GM18868 (cell line): ENCODE data around the gene PDZD7.

Experiments
- ATAC-seq: cut with Tn5 transposase; IDR thresholded peaks from one replicate; pipeline ENCODE4 v1.9.1; 2021; ENCODE audit warnings: mild to moderate bottlenecking, moderate library complexity; ENCODE audit not compliant: unreplicated experiment

Gene PDZD7

GRCh38 chr10:101031128-101031795 is at the start of gene PDZD7, which contains the start of gene SFXN3:
Gene PDZD7, minus strand, starts transcription at chr10:101031129. Its CDS starts 910 bp downstream, at chr10:101030219.
Gene SFXN3, plus strand, starts transcription at chr10:101031234. Its CDS starts 3,461 bp downstream, at chr10:101034695.
- ATAC-seq: peak; percentile 93

DNA sequence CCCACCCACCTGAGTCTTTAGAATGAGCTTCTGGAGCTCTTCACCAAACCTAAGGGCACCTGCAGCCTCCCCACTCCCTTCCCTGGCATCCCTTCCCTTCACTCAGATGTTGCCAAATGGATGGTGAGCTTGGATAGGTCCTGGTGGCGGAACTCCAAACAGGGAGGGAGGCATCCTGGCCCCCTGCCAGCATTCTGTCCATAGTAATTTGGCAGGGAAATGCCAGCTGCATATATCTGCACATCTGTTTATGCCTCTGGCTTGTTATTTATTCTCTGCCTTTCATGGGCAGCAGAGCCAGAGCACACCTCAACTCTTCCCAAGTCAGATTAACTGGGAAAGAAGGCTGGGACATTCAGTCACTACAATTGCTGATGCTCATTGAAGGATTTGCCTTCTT is 48.9 kb upstream of the PDZD7 start:
- no peak for ATAC-seq

GRCh38 chr10:101076630-101077029 is 45.7 kb upstream of the PDZD7 start:
- ATAC-seq: no peak

DNA sequence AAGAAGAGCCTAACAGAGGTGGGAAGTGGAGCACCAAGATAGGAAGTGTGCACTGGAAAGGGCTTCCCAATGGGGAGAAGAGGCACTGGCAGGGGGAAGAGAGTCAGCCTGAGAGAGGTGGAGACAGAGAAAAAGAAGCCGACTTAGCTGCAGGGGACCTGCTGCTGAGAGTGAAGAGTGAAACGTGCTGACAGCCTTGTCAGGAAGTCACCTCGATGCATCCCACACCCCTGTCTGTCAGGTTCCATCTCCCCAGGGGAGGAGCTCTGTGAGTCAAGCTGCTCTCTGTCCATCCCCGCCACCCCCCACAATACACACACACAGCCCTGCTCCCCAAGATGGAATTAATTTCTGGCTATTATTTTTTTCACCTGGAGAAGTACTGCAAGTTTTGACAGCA is 44.8 kb upstream of the PDZD7 start:
- ATAC-seq: no peak

DNA sequence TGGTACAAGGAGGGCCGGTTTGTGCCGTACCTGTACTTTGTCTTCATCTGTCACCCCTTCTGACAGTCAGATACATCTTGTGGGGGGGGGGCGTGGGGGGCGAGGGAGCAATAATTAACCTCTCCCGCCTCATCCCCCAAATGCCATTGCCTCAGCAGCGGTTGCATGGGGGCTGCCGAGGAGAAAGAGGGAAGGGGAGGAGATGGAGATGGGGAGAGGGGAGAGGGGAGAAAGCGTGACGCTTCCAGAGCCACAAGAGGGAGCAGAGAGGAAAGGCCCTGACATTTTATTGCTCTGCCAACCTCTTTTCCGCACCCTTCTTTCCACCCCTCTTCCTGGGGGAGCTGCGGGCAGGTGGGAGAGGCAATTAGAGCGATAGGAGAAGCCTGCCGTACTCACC is 42.7 kb upstream of the PDZD7 start:
- no peak for ATAC-seq

DNA sequence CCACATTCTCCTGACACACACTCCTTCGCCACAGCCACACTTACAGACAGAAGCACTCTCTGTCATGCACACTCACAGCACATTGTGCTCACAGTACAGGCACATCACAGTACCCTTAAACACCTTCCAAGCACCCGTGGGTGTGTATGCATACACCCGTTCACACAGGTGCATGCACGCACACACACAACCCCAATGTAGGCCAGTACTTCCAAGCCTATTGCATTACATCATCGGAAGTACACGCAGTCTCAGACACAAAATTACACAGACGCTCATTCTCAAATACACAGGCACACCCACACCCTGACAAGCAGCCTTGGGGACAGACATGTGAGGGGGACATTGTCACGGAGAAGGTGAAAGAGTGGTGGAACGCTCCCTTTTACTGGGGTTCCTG is 42.0 kb upstream of the PDZD7 start:
- ATAC-seq: no peak

DNA sequence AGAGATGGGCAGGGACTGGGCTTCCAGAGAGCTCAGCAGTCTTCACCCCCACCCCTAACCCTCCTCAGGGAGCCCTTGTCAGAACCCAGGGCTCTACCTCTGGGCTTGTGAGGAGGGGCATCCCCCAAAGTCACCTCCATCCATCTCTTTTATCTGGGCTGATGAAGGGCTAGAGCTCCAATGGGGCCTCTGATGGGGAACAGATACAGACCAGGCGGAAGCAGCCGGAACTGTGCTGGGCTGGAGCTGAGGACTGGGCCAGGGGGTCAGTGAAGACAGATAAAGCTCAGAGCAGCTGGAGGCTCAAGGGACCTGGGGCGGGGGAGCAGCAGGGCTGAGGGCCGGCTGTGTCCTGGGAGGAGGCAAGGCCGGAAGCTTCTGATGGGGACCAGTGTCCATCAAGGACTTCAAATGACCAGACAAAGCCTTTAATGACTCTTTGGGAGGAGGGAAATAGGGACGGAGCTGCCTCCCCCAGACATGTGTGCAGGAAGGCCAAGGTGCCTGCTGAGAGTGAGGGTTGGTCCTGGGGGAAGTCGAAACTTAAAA is 41.0 kb upstream of the PDZD7 start:
- ATAC-seq: no peak

DNA sequence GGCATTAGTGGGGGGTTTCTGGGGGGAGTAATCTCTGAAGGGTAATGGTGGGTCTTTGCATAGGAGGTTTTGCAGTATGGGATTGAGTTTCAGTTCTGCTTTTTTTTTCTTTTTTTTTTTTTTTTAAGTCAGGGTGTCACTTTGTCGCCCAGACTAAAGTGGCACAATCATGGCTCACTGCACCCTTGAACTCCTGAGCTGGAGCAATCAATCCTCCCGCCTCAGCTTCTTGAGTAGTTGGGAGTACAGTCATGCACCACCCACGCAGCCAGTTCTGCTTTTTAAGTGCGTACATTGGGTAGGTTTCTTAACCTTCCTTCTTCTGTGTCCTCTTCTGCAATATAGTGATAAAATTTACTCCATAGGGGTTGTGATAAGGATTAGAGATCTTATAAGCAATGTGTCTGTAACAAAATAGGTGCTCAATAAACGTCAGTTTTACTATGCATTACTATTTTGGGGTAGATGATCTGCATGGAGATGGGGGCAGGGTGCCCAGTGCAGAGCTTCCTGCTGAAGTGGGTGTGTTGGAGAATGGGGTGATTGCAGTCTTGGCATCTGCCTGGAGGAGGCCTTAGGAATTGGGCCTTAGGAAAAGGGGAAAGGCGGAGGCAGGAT is 40.4 kb upstream of the PDZD7 start:
- ATAC-seq: no peak

DNA sequence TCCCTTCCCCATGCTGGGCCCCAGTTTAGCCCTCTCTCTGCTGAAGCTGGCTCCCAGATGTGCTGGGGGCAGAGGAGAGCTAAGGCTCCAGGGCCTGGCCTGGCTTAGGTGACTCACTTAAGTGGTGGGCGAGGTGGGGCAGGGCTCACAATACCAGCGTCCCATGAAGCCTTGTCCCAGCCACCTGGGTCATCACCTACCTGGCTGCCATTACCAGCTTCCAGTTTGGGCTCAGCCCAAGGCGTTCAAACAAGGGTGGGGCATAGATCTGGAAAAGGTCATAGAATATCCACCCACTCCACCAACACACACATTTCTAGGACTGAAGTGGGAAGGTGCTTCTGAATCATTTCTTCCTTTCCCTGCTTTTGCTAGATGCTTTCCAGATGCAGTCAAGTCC is 39.2 kb upstream of the PDZD7 start:
- ATAC-seq: no peak

DNA sequence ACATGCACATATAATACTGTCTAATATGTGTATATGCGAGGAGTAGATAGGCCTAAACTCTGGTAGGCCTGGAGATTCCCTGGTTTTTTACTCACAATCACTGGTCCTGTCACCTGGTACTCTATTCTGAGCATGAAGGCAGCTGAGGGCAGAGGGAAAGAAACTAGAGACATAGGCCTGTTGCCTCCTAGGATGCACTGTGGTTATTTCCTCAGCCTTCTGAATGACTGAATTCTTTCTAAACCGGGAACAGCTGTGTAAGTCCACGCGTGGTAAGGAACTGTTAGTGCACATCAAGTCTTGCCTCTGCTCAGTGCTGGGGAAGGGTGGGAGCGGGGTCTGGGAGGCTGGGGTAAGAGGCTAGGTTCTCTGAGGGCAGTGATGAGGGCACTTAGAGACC is 38.5 kb upstream of the PDZD7 start:
- no peak for ATAC-seq

DNA sequence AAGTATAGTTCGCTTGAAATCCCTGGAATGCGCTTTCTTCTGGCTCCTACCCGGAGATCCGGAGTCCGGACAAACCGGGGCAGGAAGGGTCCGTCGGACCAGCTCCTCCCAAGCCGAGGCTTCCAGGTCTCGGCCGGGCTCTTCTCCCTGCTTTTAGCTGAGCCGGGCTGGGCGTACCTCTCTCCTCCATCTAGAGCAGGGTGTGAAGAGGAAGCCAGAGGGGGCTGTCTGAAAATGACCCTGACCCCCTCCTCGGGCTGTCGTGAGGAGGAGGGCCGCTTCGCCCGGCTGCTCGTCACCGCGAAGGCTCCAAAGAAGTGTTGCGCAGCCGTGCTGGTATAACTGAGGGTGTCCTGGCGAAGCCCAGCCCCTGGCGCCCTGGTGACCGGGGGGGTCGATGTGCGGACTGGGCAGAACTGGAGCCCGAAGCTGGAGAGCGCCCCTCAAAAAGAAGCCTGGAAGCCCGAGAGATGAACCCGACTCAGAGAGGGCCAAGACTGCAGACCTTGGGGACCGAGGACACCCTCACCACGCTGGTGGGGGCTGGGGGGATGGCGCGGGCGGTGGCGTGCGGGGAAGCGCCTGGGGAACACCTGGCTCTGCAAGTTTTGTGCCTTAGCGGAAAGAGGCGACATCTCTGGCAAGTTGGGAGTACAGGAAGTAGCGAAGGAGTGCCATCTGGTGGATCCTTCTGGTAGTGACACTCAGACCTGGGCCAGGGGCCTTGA is 36.6 kb upstream of the PDZD7 start:
- ATAC-seq: peak; percentile 49

DNA sequence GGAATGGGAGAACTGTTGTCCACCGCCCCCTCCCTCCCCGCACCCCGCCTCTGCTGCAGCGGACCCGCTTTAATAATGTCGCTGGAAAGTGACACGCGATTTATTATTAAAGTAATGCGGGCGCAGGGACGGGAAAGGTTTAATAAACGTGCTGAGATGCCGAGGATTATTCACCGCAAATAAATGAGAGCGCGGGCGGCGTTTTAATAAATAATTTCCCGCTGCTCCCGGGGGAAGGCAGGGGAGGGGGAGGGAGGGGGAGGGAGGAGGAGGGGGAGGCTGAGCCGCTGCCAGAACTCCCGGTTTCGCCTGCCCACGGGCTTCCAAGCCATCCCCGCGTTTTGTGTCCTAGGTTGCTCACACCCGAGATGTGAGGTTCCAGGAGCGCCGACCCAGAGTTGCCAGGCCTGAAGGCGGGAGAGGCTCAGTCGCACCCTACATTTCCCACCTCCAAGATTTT is 36.0 kb upstream of the PDZD7 start:
- no peak for ATAC-seq

DNA sequence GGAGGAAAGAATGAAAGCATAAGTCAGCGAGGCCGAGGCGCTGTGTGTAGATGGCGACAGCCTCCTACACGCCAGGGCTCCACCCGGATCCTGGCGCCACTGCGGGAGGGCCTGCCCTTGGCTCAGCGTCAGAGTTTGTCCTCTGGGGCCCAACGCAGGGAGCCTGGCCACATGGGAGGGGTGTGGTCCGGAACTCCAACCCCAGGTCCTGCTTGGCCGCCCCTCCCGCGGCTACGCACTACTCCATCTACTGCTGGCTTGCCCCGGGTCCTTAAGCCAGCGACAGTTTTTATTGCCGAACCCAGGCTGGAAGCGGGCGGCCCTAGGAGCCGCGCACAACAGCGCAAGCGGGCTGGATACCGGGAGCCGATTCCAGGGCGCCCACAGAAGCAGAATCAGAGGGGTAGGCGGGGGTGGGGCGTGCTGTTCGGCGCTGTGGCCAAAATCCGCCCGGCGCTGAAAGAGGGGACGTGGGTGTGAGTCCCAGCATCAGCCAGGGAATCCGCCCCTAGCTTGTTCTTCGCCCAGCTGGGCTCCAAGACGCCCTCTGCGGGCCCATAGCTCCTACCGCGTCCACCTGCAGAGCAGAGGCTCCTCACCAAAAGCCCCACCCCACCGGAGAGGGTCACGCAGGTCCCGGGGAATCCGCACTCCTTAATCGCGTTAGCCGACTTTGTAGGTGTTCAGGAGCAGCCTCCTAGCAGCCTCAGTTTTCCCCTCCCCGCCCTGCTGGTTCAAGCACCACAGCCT is 35.4 kb upstream of the PDZD7 start:
- ATAC-seq: no peak

GRCh38 chr10:101065481-101066145 is 34.7 kb upstream of the PDZD7 start:
- no peak for ATAC-seq

DNA sequence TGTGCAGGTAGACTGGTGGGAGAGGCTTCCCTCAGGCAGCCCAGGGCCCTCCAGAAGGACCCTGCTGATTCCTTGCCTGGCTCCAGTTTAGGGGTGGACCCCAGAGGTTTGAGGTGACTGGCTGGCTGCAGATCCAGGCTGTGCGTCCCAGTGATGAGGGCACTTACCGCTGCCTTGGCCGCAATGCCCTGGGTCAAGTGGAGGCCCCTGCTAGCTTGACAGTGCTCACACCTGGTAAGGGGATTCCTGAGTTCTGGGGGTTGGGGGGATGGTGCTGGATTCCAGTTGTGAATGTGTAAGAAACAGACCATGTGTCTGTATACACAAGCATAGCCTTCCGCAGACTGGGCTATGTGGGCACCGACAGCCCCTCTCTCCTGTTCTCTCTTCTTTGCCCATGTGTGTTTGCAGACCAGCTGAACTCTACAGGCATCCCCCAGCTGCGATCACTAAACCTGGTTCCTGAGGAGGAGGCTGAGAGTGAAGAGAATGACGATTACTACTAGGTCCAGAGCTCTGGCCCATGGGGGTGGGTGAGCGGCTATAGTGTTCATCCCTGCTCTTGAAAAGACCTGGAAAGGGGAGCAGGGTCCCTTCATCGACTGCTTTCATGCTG is 33.6 kb upstream of the PDZD7 start:
- ATAC-seq: no peak

GRCh38 chr10:101063548-101064414 is 32.9 kb upstream of the PDZD7 start:
- ATAC-seq: no peak

- ATAC-seq: no peak
Measured at GRCh38 chr10:101063050-101063525, 32.2 kb upstream of the PDZD7 start.

GRCh38 chr10:101062232-101063049 is 31.5 kb upstream of the PDZD7 start:
- peak; percentile 29 for ATAC-seq
